Mesendoderm (in vitro differentiated cells): ENCODE data around the gene CHST8.

Experiments
- DNase-seq: peaks from one replicate; pipeline ENCODE4 v3.0.0; 2013
- H2AK5ac ChIP-seq: 2 replicates; pipeline ENCODE4 v1.6.1; 2013; ENCODE audit warnings: low read length, inconsistent platforms
- H2BK120ac ChIP-seq: 2 replicates; pipeline ENCODE4 v1.6.1; 2013; ENCODE audit warnings: low read depth, mild to moderate bottlenecking, low read length, moderate library complexity, mixed read lengths
- H2BK15ac ChIP-seq: replicated peaks from 2 replicates; pipeline ENCODE4 v1.6.1; 2013; ENCODE audit warnings: low read depth, mild to moderate bottlenecking, moderate library complexity
- H2BK5ac ChIP-seq: 2 replicates; pipeline ENCODE4 v1.6.1; 2013; ENCODE audit warnings: low read length, inconsistent platforms
- H3K18ac ChIP-seq: 2 replicates; pipeline ENCODE4 v1.6.1; 2013; ENCODE audit warnings: mild to moderate bottlenecking, low read length, mixed read lengths
- H3K23ac ChIP-seq: one replicate; pipeline ENCODE4 v1.6.1; 2013; ENCODE audit warnings: low read length
- H3K27ac ChIP-seq: 2 replicates; pipeline ENCODE4 v1.5.1; 2013; ENCODE audit warnings: low read depth, mild to moderate bottlenecking, inconsistent platforms, low read length, moderate library complexity
- H3K27me3 ChIP-seq: 2 replicates; pipeline ENCODE4 v1.6.1; 2013; ENCODE audit warnings: low read length, control low read depth, mild to moderate bottlenecking, inconsistent platforms; ENCODE audit not compliant: insufficient read depth, poor library complexity
- H3K36me3 ChIP-seq: 2 replicates; pipeline ENCODE4 v1.6.1; 2013; ENCODE audit warnings: low read length, inconsistent platforms; ENCODE audit not compliant: control insufficient read depth, insufficient read depth
- H3K4ac ChIP-seq: one replicate; pipeline ENCODE4 v1.6.1; 2013; ENCODE audit warnings: low read depth, mild to moderate bottlenecking, low read length, moderate library complexity
- H3K4me1 ChIP-seq: 2 replicates; pipeline ENCODE4 v1.6.1; 2013; ENCODE audit warnings: low read depth, low read length, inconsistent platforms; ENCODE audit not compliant: control insufficient read depth
- H3K4me2 ChIP-seq: 2 replicates; pipeline ENCODE4 v1.6.1; 2013; ENCODE audit warnings: low read length
- H3K4me3 ChIP-seq: 2 replicates; pipeline ENCODE4 v1.5.1; 2013; ENCODE audit warnings: mild to moderate bottlenecking, low read length
- H3K56ac ChIP-seq: one replicate; pipeline ENCODE4 v1.6.1; 2013; ENCODE audit warnings: low read length
- H3K79me1 ChIP-seq: 2 replicates; pipeline ENCODE4 v1.6.1; 2013; ENCODE audit warnings: low read length, inconsistent platforms
- H3K79me2 ChIP-seq: 2 replicates; pipeline ENCODE4 v1.6.1; 2013; ENCODE audit warnings: mild to moderate bottlenecking, low read length; ENCODE audit not compliant: control insufficient read depth, insufficient read depth
- H3K9ac ChIP-seq: 2 replicates; pipeline ENCODE4 v1.6.1; 2013; ENCODE audit warnings: low read length, inconsistent platforms
- H4K5ac ChIP-seq: one replicate; pipeline ENCODE4 v1.6.1; 2013; ENCODE audit warnings: low read length
- H4K8ac ChIP-seq: one replicate; pipeline ENCODE4 v1.6.1; 2013; ENCODE audit warnings: low read depth, mild to moderate bottlenecking, control low read depth, low read length, moderate library complexity
- WGBS: extraction: QIAGEN DNeasy Blood & Tissue Kit; methylation state at CpG from one replicate; pipeline ENCODE4 v1.1.7; 2013; ENCODE audit warnings: low lambda C conversion rate, missing lambda C conversion rate; ENCODE audit not compliant: insufficient coverage; ENCODE audit errors: extremely low coverage; 5-methylcytosine and 5-hydroxymethylcytosine counted together

The CHST8 gene

DNA sequence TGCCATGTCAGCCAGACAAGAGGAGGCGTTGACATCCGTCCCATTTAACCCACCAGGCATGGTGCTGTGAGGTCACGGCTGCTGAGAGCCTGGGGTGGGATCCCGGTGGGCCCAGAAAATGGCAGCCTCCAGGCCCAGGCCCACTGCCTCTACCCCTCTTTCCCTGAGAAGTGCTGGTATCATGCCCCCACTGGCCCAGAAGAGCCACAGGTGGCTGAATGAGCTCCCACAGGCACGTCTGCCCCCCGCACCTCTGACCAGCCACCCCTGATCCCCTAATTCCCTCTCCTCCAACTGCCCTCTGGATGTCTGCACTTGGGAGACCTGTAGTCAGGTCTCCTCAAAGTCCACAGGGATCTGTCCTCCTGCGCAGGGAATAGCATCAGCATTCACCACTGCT lies 137.6 kb downstream of the CHST8 start:
- Histone ChIP-seq H3K36me3 (no peaks in the 10 kb centered on the region), H3K4me3 (no peak overlapping the region), H2BK5ac (no peak overlapping the region), H4K5ac (no peak overlapping the region), H3K27me3 (no peaks in the 10 kb centered on the region), H2AK5ac (no peak overlapping the region), H2BK15ac (no peak overlapping the region), H4K8ac (no peak overlapping the region), H3K4me1 (no peaks in the 10 kb centered on the region), H3K79me2 (no peaks in the 10 kb centered on the region), H3K79me1 (no peaks in the 10 kb centered on the region), H3K18ac (no peak overlapping the region), H3K56ac (no peak overlapping the region), H3K23ac (no peak overlapping the region), H2BK120ac (no peak overlapping the region), H3K4me2 (no peak overlapping the region), H3K4ac (no peak overlapping the region), H3K27ac (no peak overlapping the region), H3K9ac (no peak overlapping the region)
- DNase-seq: no peak
- WGBS: no CpG with 5 or more reads among the region's 7 CpGs

DNA sequence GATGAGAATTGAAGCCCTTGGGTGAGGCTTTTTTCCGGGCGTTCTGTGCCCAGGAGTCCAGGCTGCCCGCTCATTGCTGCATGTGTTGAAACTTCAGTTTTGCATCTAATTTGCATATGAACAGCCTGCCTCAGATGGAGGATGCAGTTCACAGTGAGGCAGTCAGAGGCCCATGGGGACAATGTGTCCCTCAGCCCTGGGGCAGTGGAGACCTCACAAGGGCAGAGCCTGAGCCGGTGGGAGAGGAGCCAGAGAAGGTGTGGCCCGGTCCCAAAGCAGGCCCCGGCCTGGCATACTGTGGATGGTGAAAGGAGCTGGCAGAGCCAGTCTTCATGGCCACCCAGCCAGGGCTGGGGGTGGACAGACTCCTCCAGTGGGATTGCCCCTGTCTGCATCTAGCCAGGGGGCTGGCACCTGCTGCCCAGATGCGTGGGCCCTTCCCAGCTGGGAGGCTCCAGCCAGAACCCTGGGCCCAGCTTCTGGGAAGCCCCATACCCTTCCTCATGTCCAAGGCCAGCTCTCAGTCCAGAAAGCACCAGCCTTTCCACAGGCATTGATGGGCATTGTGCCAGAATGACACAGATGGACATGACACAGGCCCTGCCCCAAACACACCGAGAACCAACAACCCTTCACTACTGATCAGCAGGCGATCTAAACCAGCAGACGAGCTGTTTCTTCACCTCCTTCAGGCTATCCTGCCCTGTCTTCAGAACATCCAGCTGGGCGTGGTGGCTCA lies 142.0 kb downstream of the CHST8 start:
- no peak overlapping the region for H2AK5ac ChIP-seq
- no peak overlapping the region for H3K4me3 ChIP-seq
- no peak overlapping the region for H3K9ac ChIP-seq
- H3K36me3 ChIP-seq: no peaks in the 10 kb centered on the region
- no peak overlapping the region for H4K5ac ChIP-seq
- no peak overlapping the region for H2BK5ac ChIP-seq
- no peak overlapping the region for H2BK15ac ChIP-seq
- no peak overlapping the region for H2BK120ac ChIP-seq
- no peak overlapping the region for H3K4me2 ChIP-seq
- no peak overlapping the region for H3K4ac ChIP-seq
- no peaks in the 10 kb centered on the region for H3K4me1 ChIP-seq
- no peak overlapping the region for H3K18ac ChIP-seq
- no peak overlapping the region for H3K27ac ChIP-seq
- DNase-seq: no peak
- no peak overlapping the region for H3K56ac ChIP-seq
- H3K27me3 ChIP-seq: no peaks in the 10 kb centered on the region
- H4K8ac ChIP-seq: no peak overlapping the region
- WGBS: no CpG with 5 or more reads among the region's 11 CpGs
- H3K79me2 ChIP-seq: no peaks in the 10 kb centered on the region
- H3K23ac ChIP-seq: no peak overlapping the region
- no peaks in the 10 kb centered on the region for H3K79me1 ChIP-seq

DNA sequence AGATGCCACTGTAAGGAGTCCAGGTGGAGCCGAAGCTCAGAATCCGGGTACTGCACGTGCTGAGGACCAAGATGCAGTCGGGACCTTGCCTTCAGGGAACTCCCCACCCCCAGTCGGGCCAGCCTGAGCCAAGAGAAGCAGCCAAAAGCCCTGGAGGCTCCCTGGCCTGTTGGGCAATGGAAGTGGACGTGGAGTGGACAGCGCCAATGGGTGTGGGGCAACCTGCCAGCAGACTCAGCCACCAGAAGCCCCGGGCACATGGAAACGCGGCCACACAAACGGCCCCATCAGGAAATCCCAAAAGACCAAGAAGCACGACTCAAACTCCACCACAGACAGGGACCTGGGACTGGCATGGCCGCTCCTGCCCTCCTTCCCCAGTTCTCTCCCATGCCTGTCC lies 144.9 kb downstream of the CHST8 start:
- no peak for DNase-seq
- no peaks in the 10 kb centered on the region for H3K4me1 ChIP-seq
- no peaks in the 10 kb centered on the region for H3K36me3 ChIP-seq
- no peak overlapping the region for H3K18ac ChIP-seq
- H3K4me3 ChIP-seq: no peak overlapping the region
- WGBS: no CpG with 5 or more reads among the region's 13 CpGs
- no peak overlapping the region for H3K56ac ChIP-seq
- H3K4ac ChIP-seq: no peak overlapping the region
- H2BK120ac ChIP-seq: no peak overlapping the region
- no peaks in the 10 kb centered on the region for H3K79me1 ChIP-seq
- H3K4me2 ChIP-seq: no peak overlapping the region
- H2BK15ac ChIP-seq: no peak overlapping the region
- no peaks in the 10 kb centered on the region for H3K27me3 ChIP-seq
- H4K5ac ChIP-seq: no peak overlapping the region
- H3K79me2 ChIP-seq: no peaks in the 10 kb centered on the region
- H3K23ac ChIP-seq: no peak overlapping the region
- no peak overlapping the region for H4K8ac ChIP-seq
- no peak overlapping the region for H3K9ac ChIP-seq
- no peak overlapping the region for H2AK5ac ChIP-seq
- H2BK5ac ChIP-seq: no peak overlapping the region
- H3K27ac ChIP-seq: no peak overlapping the region

DNA sequence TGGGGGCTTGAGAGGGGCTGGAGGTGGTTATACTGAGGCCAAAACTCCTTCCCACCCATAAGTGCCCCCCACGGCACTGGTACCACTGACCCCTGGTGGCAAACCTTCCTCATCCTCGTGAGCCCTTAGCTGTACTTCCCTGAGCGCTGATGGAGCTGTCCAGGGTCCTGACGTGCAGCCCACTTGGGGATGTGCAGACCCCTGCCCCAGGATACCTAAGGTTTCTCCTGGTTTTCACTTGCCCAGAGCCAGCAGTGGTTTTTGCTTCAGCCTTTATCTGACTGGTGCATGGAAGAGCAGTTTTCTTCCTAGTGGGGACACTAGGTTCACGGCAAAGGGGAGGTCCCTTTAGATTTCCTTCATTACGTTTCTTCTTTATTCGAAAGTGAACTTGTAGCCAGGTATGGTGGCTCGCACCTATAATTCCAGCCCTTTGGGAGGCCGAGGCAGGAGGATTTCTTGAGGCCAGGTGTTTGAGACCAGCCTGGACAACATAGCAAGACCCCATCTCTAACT lies 146.2 kb downstream of the CHST8 start:
- peak; percentile 84 for DNase-seq
- Histone ChIP-seq H2BK120ac (no peak overlapping the region), H3K4me3 (no peak overlapping the region), H3K23ac (no peak overlapping the region), H3K4me2 (no peak overlapping the region), H3K18ac (no peak overlapping the region), H4K5ac (no peak overlapping the region), H3K4me1 (no peaks in the 10 kb centered on the region), H2BK15ac (no peak overlapping the region), H3K27ac (no peak overlapping the region), H3K56ac (no peak overlapping the region), H3K9ac (no peak overlapping the region), H3K79me2 (no peaks in the 10 kb centered on the region), H2AK5ac (no peak overlapping the region), H4K8ac (no peak overlapping the region), H3K27me3 (no peaks in the 10 kb centered on the region), H3K36me3 (no peaks in the 10 kb centered on the region), H2BK5ac (no peak overlapping the region), H3K79me1 (no peaks in the 10 kb centered on the region), H3K4ac (no peak overlapping the region)
- WGBS: no CpG with 5 or more reads among the region's 9 CpGs

DNA sequence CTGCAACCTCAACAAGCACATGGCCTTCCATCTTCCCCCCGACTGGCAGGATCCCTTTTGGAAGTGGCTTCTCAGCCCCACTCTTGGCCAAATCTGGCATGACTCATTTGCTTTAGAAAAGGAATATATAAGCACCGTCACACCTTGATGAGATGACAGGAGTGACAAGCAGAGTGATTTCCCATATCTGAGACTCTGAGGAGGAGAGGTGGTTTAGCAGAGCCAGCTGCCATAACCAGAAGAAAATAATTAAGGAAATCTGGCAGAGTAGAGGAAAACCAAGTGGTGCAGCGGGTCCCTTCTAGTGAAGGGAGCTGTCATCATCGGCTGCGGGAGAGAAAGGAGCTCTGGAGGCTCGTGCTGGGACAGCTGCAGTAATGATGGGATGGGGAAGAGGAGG lies 147.5 kb downstream of the CHST8 start:
- H3K79me1 ChIP-seq: no peaks in the 10 kb centered on the region
- H3K23ac ChIP-seq: no peak overlapping the region
- H3K4me1 ChIP-seq: no peaks in the 10 kb centered on the region
- H3K36me3 ChIP-seq: no peaks in the 10 kb centered on the region
- no CpG with 5 or more reads among the region's 6 CpGs for WGBS
- H4K8ac ChIP-seq: no peak overlapping the region
- no peak overlapping the region for H3K18ac ChIP-seq
- no peak overlapping the region for H2BK5ac ChIP-seq
- no peak overlapping the region for H3K56ac ChIP-seq
- no peak overlapping the region for H2BK120ac ChIP-seq
- H3K4ac ChIP-seq: no peak overlapping the region
- no peak for DNase-seq
- no peaks in the 10 kb centered on the region for H3K79me2 ChIP-seq
- H4K5ac ChIP-seq: no peak overlapping the region
- no peak overlapping the region for H3K27ac ChIP-seq
- no peak overlapping the region for H3K4me3 ChIP-seq
- H3K27me3 ChIP-seq: no peaks in the 10 kb centered on the region
- H2AK5ac ChIP-seq: no peak overlapping the region
- no peak overlapping the region for H3K9ac ChIP-seq
- no peak overlapping the region for H2BK15ac ChIP-seq
- no peak overlapping the region for H3K4me2 ChIP-seq

DNA sequence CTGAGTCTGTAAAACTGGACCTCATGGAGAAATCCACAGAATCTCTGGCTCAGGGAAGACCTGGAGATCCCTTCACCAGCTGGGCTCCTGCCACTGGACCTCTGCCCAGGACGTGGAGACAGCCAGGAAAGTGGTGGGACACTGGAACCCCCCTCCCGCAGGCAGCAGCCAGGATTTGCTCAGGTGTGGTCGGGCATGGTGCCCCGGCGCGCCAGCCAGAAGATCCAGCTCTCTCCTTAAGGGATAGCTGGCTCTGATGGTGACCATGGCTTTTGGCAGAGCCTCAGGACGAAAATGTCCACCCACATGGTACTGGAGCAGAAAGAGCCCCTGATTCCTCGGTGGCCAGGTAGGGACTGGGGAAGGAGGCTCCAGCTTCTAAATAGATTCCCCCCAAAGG lies 148.4 kb downstream of the CHST8 start:
- no CpG with 5 or more reads among the region's 8 CpGs for WGBS
- no peak overlapping the region for H4K5ac ChIP-seq
- no peak for DNase-seq
- no peak overlapping the region for H3K4ac ChIP-seq
- H3K18ac ChIP-seq: no peak overlapping the region
- H2BK120ac ChIP-seq: no peak overlapping the region
- H2BK5ac ChIP-seq: no peak overlapping the region
- H2AK5ac ChIP-seq: no peak overlapping the region
- no peak overlapping the region for H4K8ac ChIP-seq
- H3K9ac ChIP-seq: no peak overlapping the region
- H3K79me1 ChIP-seq: no peaks in the 10 kb centered on the region
- no peak overlapping the region for H2BK15ac ChIP-seq
- H3K4me2 ChIP-seq: no peak overlapping the region
- H3K4me3 ChIP-seq: no peak overlapping the region
- no peak overlapping the region for H3K56ac ChIP-seq
- no peaks in the 10 kb centered on the region for H3K36me3 ChIP-seq
- no peak overlapping the region for H3K23ac ChIP-seq
- H3K79me2 ChIP-seq: no peaks in the 10 kb centered on the region
- no peaks in the 10 kb centered on the region for H3K27me3 ChIP-seq
- H3K4me1 ChIP-seq: no peaks in the 10 kb centered on the region
- no peak overlapping the region for H3K27ac ChIP-seq
